Breast epithelium (tissue), 3 donors: ENCODE data around the gene BCL11B.

Experiments used
- POLR2A ChIP-seq: fragments of 450-650 bp; IDR thresholded peaks from one replicate; pipeline ENCODE4 v1.6.1; 2016; ENCODE audit warnings: antibody characterized with exemption, mild to moderate bottlenecking, moderate library complexity
- POLR2AphosphoS5 ChIP-seq, 3 donors: sonication (generic); formaldehyde crosslinking; IDR thresholded peaks; one replicate each; pipeline ENCODE4 v1.6.1; 2017; ENCODE audit warnings: antibody characterized with exemption in 3 of 3
- TF ChIP-seq, protein P1 (sequence below), 3 donors: fragments of 450-650 bp; IDR thresholded peaks; one replicate each; pipeline ENCODE4 v1.5.1; 2016 to 2017; ENCODE audit warnings: antibody characterized with exemption in 3 of 3, mild to moderate bottlenecking in 3 of 3, moderate library complexity in 3 of 3

DNA sequence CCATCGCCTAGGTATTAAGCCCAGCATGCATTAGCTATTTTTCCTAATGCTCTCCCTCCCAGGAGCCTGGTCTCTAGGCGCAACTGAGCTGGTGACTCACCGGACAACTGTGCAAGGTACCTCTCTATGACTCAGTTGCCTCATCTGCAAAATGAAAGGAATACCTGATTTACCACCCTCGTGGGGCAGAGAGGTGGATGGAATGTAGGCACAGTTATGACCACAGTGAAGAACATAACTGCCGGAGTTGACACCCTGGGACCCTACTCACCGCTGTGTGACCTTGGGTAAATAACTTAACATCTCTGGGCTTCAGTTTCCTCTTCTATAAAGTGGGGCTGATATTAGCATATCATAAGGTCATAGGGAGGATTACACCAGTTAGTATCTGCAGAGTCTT lies 22.6 kb downstream of the BCL11B start:
- TF ChIP-seq, protein P1, sequence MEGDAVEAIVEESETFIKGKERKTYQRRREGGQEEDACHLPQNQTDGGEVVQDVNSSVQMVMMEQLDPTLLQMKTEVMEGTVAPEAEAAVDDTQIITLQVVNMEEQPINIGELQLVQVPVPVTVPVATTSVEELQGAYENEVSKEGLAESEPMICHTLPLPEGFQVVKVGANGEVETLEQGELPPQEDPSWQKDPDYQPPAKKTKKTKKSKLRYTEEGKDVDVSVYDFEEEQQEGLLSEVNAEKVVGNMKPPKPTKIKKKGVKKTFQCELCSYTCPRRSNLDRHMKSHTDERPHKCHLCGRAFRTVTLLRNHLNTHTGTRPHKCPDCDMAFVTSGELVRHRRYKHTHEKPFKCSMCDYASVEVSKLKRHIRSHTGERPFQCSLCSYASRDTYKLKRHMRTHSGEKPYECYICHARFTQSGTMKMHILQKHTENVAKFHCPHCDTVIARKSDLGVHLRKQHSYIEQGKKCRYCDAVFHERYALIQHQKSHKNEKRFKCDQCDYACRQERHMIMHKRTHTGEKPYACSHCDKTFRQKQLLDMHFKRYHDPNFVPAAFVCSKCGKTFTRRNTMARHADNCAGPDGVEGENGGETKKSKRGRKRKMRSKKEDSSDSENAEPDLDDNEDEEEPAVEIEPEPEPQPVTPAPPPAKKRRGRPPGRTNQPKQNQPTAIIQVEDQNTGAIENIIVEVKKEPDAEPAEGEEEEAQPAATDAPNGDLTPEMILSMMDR (IDR thresholded peaks at IDR 0.05): no peak
- no peak for TF ChIP-seq POLR2A
- no peak for TF ChIP-seq POLR2AphosphoS5 (IDR thresholded peaks at IDR 0.05)
